Measurements from ENCODE around the gene CST7. TPM values are rescaled to one million over a fixed set of nuclear protein-coding genes. Genes with fewer than 3 reads are reported as not detected.
A peak's percentile ranks its signal among the peaks of the same experiment; 100 is the strongest.

CST7 gene
- total RNA-seq (2021; ENCODE audit: unreplicated experiment) (not detected), Bru-seq, nascent RNA (not detected), BruChase-seq, experiment 1, labeled RNA remaining after a 6-hour chase (not detected), BruChase-seq, experiment 2, labeled RNA remaining after a 2-hour chase (not detected)
- polyA plus RNA-seq (2012) = not detected in 2 replicates
- long read RNA-seq = 0 reads

GRCh38 chr20:24948939-24949679 lies at the start of gene CST7:
Gene CST7, plus strand, starts transcription at chr20:24949269. Its CDS starts 237 bp downstream, at chr20:24949506.
- intact Hi-C loops (cut with micrococcal nuclease) = no loop called here
- TF ChIP-seq ZFX (IDR thresholded peaks at IDR 0.05) (no peak), POLR2AphosphoS5 (IDR thresholded peaks at IDR 0.05; ENCODE audit: low read depth, low read length) (no peak), SP1 (IDR thresholded peaks at IDR 0.05; ENCODE audit: low read depth) (no peak), CEBPB (IDR thresholded peaks at IDR 0.05; ENCODE audit: low read depth) (no peak), SRF (IDR thresholded peaks at IDR 0.05; ENCODE audit: low read depth) (no peak)
- RAD21 ChIA-PET (ENCODE audit: low non-redundant PET in 1 of 2, low total read pairs in 2 of 2, uncharacterized antibody in 2 of 2, unreplicated experiment in 2 of 2) = no interaction called here
- Histone ChIP-seq H4K20me1 (ENCODE audit: insufficient read depth) (no peaks in the 10 kb centered on the region), H3K4me2 (ENCODE audit: low read length) (no peak within 1 kb of the TSS), H3K9me2 (ENCODE audit: insufficient read depth) (no peaks in the 10 kb centered on the region), H3K4me3 (replicated peaks in 1 of 2; ENCODE audit: low read depth in 1 of 2, low read length in 2 of 2) (no peak within 1 kb of the TSS), H3K9ac (ENCODE audit: low read length) (no peak within 1 kb of the TSS), H3K4me1 (ENCODE audit: control insufficient read depth in 1 of 2, insufficient read depth in 2 of 2, low read length in 2 of 2) (peaks cover 0 to 6% of the 10 kb centered on the region in 2 experiments; a peak in 1 of 4 replicates), H2AFZ (ENCODE audit: low read depth, low read length, poor library complexity, severe bottlenecking) (no peak within 1 kb of the TSS), H3K27me3 (ENCODE audit: insufficient read depth, low read length) (peaks cover 3% of the 10 kb centered on the region; the same call in 1 of the 2 replicates), H3K79me2 (ENCODE audit: insufficient read depth, low read length) (no peaks in the 10 kb centered on the region), H3K27ac (ENCODE audit: low read depth, low read length) (no peak within 1 kb of the TSS), H3K9me3 (ENCODE audit: control insufficient read depth in 1 of 2, insufficient read depth in 1 of 2, low read depth in 1 of 2, low read length in 2 of 2) (no peaks in the 10 kb centered on the region), H3K36me3 (ENCODE audit: control insufficient read depth in 1 of 2, insufficient read depth in 2 of 2, low read length in 2 of 2) (no peaks in the 10 kb centered on the region)
- DNase-seq (ENCODE audit: low read depth, low spot score) (no peak), ATAC-seq (0 out of 2 replicates have a peak, but pooled peaks have one; percentile 7)
- no TSS peak for BruUV-seq (replicated peaks)
- CTCF ChIA-PET = no interaction called here
- POLR2A ChIA-PET = no interaction called here

GRCh38 chr20:24906806-24907205 lies 42.3 kb upstream of the CST7 start:
- no TSS peak for BruUV-seq (replicated peaks)
- intact Hi-C loops (cut with micrococcal nuclease) = no loop called here
- peaks cover 14% of the 10 kb centered on the region; the same call in 1 of the 2 replicates for H3K27me3 ChIP-seq (ENCODE audit: insufficient read depth, low read length)
- no peaks in the 10 kb centered on the region for H4K20me1 ChIP-seq (ENCODE audit: insufficient read depth)
- no peaks in the 10 kb centered on the region for H3K9me3 ChIP-seq (ENCODE audit: control insufficient read depth in 1 of 2, insufficient read depth in 1 of 2, low read depth in 1 of 2, low read length in 2 of 2)
- TF ChIP-seq SP1 (IDR thresholded peaks at IDR 0.05; ENCODE audit: low read depth) (no peak), RAD21 (IDR thresholded peaks at IDR 0.05; ENCODE audit: low read depth) (no peak), JUND (IDR thresholded peaks at IDR 0.05) (no peak), SIN3A (IDR thresholded peaks at IDR 0.05; ENCODE audit: low read depth) (no peak)
- H2AFZ ChIP-seq (ENCODE audit: low read depth, low read length, poor library complexity, severe bottlenecking) = no peak overlapping the region
- H3K4me3 ChIP-seq (replicated peaks in 1 of 2; ENCODE audit: low read depth in 1 of 2, low read length in 2 of 2) = no peak overlapping the region
- no peak overlapping the region for H3K4me2 ChIP-seq (ENCODE audit: low read length)
- ChIA-PET CTCF (no interaction called here), POLR2A (no interaction called here), RAD21 (ENCODE audit: low non-redundant PET in 1 of 2, low total read pairs in 2 of 2, uncharacterized antibody in 2 of 2, unreplicated experiment in 2 of 2) (no interaction called here)
- no peak overlapping the region for H3K27ac ChIP-seq (ENCODE audit: low read depth, low read length)
- DNase-seq (ENCODE audit: low read depth, low spot score) (no peak), ATAC-seq (no peak)
- no peaks in the 10 kb centered on the region for H3K36me3 ChIP-seq (ENCODE audit: control insufficient read depth in 1 of 2, insufficient read depth in 2 of 2, low read length in 2 of 2)
- H3K9ac ChIP-seq (ENCODE audit: low read length) = no peak overlapping the region
- no peaks in the 10 kb centered on the region for H3K79me2 ChIP-seq (ENCODE audit: insufficient read depth, low read length)
- H3K9me2 ChIP-seq (ENCODE audit: insufficient read depth) = no peaks in the 10 kb centered on the region
- no peaks in the 10 kb centered on the region for H3K4me1 ChIP-seq (ENCODE audit: control insufficient read depth in 1 of 2, insufficient read depth in 2 of 2, low read length in 2 of 2)
